Fibroblast of lung (primary cell): ENCODE measurements around the gene ZNF697.

Experiments
- CTCF ChIP-seq, 2 donors: IDR thresholded peaks in 1 of 2; conservative IDR thresholded peaks in 1 of 2; 1 replicate in 1 of 2; 2 replicates in 1 of 2; pipeline ENCODE4 v1.5.1; 2011 to 2012; ENCODE audit warnings: low read length in 2 of 2, control low read depth in 1 of 2, inconsistent platforms in 1 of 2, low read depth in 1 of 2, mild to moderate bottlenecking in 1 of 2
- EZH2 ChIP-seq: IDR thresholded peaks from 2 replicates; pipeline ENCODE4 v1.5.1; 2012; ENCODE audit warnings: low read length, control low read depth, mild to moderate bottlenecking; ENCODE audit errors: missing control alignments

- peak; percentile 75 to 76 for TF ChIP-seq CTCF (conservative IDR thresholded peaks at IDR 0.05 in 1 of 2, IDR thresholded peaks at IDR 0.05 in 1 of 2; ENCODE audit: low read depth in 1 of 2, low read length in 2 of 2)
- no peak for TF ChIP-seq EZH2
Observed at GRCh38 chr1:119613769-119614720, 34.0 kb downstream of the ZNF697 start.
